ENCODE data around the gene SLC24A3.

The SLC24A3 gene

DNA sequence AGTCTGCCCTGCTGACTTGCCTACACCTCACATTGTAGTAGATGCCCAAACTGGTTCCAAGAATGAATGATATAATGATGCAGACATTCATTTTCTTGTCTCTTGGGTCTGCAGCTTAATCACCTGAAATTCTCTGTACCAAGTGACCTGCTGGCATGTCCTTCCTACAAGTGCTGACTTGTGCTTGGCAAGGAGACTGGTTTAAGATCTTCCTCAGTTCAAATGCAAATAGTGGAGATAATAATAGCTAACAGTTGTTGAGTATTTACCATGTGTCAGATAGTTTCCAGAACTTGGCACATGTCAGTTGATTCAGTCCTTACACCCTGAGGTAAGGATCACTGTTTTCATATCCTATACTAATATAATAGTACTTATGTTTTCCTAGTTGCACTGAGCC, 223.4 kb downstream of the SLC24A3 start:
- no peaks in the 10 kb centered on the region for H3K4me1 ChIP-seq (ENCODE audit: control insufficient read depth in 2 of 2, insufficient read depth in 2 of 2, low read length in 2 of 2)
- no peak overlapping the region for H3K4me3 ChIP-seq (ENCODE audit: low read length in 2 of 2)
- no peaks in the 10 kb centered on the region for H3K36me3 ChIP-seq (ENCODE audit: control insufficient read depth in 2 of 2, insufficient read depth in 2 of 2, low read length in 2 of 2)
- H3K9ac ChIP-seq (ENCODE audit: low read depth in 1 of 2, low read length in 2 of 2): no peak overlapping the region
- H3K27me3 ChIP-seq (ENCODE audit: control insufficient read depth in 2 of 2, insufficient read depth in 2 of 2, low read length in 2 of 2): no peaks in the 10 kb centered on the region
- H3K9me3 ChIP-seq (ENCODE audit: control insufficient read depth in 2 of 2, low read length in 2 of 2): no peaks in the 10 kb centered on the region
- no peak overlapping the region for H3K27ac ChIP-seq (ENCODE audit: low read depth in 2 of 2, low read length in 2 of 2)

DNA sequence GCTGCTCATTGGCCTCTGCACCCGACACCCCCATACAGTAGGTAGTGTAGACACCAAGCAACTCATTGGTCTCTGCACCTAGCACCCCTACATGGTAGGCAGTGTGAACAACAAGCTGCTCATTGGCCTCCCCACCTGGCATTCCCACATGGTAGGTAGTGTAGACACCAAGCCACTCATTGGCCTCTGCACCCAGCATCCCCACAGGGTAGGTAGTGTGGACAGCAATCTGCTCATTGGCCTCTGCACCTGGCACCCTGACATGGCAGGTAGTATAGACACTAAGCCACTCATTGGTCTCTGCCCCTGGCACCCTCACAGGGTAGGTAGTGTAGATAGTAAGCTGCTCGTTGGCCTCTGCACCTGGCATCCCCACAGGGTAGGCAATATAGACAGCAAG, 226.0 kb downstream of the SLC24A3 start:
- Histone ChIP-seq H3K4me1 (ENCODE audit: control insufficient read depth in 2 of 2, insufficient read depth in 2 of 2, low read length in 2 of 2) (no peaks in the 10 kb centered on the region), H3K36me3 (ENCODE audit: control insufficient read depth in 2 of 2, insufficient read depth in 2 of 2, low read length in 2 of 2) (no peaks in the 10 kb centered on the region), H3K9ac (ENCODE audit: low read depth in 1 of 2, low read length in 2 of 2) (no peak overlapping the region), H3K4me3 (ENCODE audit: low read length in 2 of 2) (no peak overlapping the region), H3K27ac (ENCODE audit: low read depth in 2 of 2, low read length in 2 of 2) (no peak overlapping the region), H3K27me3 (ENCODE audit: control insufficient read depth in 2 of 2, insufficient read depth in 2 of 2, low read length in 2 of 2) (no peaks in the 10 kb centered on the region), H3K9me3 (ENCODE audit: control insufficient read depth in 2 of 2, low read length in 2 of 2) (no peaks in the 10 kb centered on the region)

DNA sequence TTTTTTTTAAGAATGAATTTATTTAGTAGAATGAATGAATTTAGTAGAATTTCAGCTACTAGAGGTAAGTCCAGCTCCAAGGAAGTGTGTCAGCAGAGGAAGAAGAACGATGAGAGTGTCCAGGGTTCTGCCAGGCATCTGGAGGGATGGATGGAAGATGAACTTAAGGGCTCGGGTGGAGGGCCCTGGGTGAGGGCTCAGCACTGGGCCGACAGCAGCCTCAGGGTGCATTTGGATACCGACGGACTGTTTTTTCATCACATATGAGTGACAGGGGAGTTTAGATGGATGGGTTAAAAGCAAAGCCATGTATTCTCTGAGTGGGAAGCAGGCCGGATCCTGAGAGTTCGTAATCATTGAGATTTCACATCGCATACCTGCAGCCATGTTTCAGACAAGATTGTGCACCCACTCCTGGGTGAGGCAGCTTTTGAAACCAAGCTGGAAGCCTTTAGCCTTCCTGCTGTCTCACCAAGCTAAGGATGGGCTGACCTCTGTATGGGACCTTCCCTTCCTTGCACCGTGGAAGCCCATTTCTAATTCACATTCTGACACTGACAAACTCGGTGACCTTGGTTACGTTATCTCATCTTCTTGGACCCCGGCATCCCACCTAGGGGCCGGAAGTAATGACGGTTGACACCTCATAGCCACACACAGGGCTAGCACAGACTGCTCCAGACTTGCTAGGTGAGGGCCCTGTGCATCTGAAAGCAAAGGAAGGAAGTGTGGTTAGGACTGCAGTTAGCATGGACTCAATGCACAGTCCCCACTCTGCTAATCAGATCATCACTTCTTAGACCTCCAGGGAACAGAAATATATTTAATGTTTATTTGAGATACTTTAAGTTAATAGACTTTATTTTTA, 228.5 kb downstream of the SLC24A3 start:
- H3K27ac ChIP-seq (ENCODE audit: low read depth in 2 of 2, low read length in 2 of 2): no peak overlapping the region
- H3K4me3 ChIP-seq (ENCODE audit: low read length in 2 of 2): no peak overlapping the region
- H3K9me3 ChIP-seq (ENCODE audit: control insufficient read depth in 2 of 2, low read length in 2 of 2): no peaks in the 10 kb centered on the region
- H3K9ac ChIP-seq (ENCODE audit: low read depth in 1 of 2, low read length in 2 of 2): no peak overlapping the region
- no peaks in the 10 kb centered on the region for H3K36me3 ChIP-seq (ENCODE audit: control insufficient read depth in 2 of 2, insufficient read depth in 2 of 2, low read length in 2 of 2)
- H3K27me3 ChIP-seq (ENCODE audit: control insufficient read depth in 2 of 2, insufficient read depth in 2 of 2, low read length in 2 of 2): no peaks in the 10 kb centered on the region
- no peaks in the 10 kb centered on the region for H3K4me1 ChIP-seq (ENCODE audit: control insufficient read depth in 2 of 2, insufficient read depth in 2 of 2, low read length in 2 of 2)

DNA sequence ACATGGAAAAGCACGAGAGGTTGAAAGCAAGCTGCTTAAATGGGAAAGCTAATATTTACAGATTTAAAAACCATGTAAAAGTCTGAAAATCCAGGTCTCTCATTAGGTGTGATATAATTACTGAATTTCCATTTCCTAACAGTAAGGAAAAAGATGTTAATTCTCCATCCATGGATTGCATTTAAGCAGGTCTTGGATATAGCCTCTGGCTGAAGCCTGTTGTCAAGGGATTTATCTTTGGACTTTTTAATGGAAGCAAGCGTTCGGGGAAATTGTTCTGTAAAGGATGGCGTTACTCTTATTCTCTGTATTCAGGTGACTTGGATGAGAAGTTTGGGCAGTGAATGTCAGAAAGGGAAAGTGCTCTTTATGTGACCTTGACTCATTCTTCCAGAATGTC, 233.8 kb downstream of the SLC24A3 start:
- no peak overlapping the region for H3K27ac ChIP-seq (ENCODE audit: low read depth in 2 of 2, low read length in 2 of 2)
- H3K4me1 ChIP-seq (ENCODE audit: control insufficient read depth in 2 of 2, insufficient read depth in 2 of 2, low read length in 2 of 2): no peaks in the 10 kb centered on the region
- H3K36me3 ChIP-seq (ENCODE audit: control insufficient read depth in 2 of 2, insufficient read depth in 2 of 2, low read length in 2 of 2): no peaks in the 10 kb centered on the region
- H3K27me3 ChIP-seq (ENCODE audit: control insufficient read depth in 2 of 2, insufficient read depth in 2 of 2, low read length in 2 of 2): no peaks in the 10 kb centered on the region
- H3K4me3 ChIP-seq (ENCODE audit: low read length in 2 of 2): no peak overlapping the region
- H3K9ac ChIP-seq (ENCODE audit: low read depth in 1 of 2, low read length in 2 of 2): no peak overlapping the region
- H3K9me3 ChIP-seq (ENCODE audit: control insufficient read depth in 2 of 2, low read length in 2 of 2): no peaks in the 10 kb centered on the region

DNA sequence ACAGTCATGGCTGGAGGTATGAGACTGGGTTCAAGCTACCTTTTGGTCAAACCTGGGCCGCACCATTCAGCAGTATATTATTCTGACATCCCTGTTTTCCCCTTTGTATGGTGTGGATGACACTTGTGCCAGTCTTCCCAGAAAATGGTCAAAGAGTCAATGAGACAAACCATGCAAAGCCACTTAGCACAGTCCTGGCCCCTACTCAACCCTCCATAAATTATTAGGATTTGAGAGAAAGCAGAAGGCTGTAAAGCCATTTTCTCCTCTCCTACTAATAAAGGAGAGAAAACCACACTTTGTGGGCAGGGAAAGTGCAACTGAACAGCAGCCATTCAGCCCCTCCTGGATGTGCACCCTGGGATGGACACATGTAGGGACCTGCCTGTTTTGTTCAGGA, 236.2 kb downstream of the SLC24A3 start:
- H3K4me1 ChIP-seq (ENCODE audit: control insufficient read depth in 2 of 2, insufficient read depth in 2 of 2, low read length in 2 of 2): no peaks in the 10 kb centered on the region
- no peaks in the 10 kb centered on the region for H3K9me3 ChIP-seq (ENCODE audit: control insufficient read depth in 2 of 2, low read length in 2 of 2)
- no peak overlapping the region for H3K27ac ChIP-seq (ENCODE audit: low read depth in 2 of 2, low read length in 2 of 2)
- no peak overlapping the region for H3K4me3 ChIP-seq (ENCODE audit: low read length in 2 of 2)
- no peaks in the 10 kb centered on the region for H3K27me3 ChIP-seq (ENCODE audit: control insufficient read depth in 2 of 2, insufficient read depth in 2 of 2, low read length in 2 of 2)
- H3K36me3 ChIP-seq (ENCODE audit: control insufficient read depth in 2 of 2, insufficient read depth in 2 of 2, low read length in 2 of 2): no peaks in the 10 kb centered on the region
- no peak overlapping the region for H3K9ac ChIP-seq (ENCODE audit: low read depth in 1 of 2, low read length in 2 of 2)

DNA sequence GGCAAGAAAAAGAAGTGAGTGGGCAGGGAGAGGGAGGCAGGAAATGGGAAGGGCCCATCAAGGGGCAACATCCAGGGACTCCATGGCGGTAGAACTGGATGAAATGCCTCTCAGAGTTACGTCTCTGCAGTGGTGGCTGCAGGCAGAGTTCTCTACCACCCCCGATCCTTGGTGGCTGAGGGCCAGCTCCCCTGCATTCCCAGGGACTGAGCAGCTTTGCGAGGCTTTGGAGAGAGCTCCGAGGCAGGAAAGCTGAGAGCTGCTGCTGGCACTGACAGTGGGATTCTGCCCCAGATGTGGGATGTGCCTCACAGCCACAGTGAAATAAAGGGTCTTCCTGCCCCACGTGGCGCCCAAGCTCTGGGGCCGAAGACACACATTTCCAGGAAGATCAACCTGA, 236.6 kb downstream of the SLC24A3 start:
- H3K9ac ChIP-seq (ENCODE audit: low read depth in 1 of 2, low read length in 2 of 2): no peak overlapping the region
- no peak overlapping the region for H3K4me3 ChIP-seq (ENCODE audit: low read length in 2 of 2)
- H3K36me3 ChIP-seq (ENCODE audit: control insufficient read depth in 2 of 2, insufficient read depth in 2 of 2, low read length in 2 of 2): no peaks in the 10 kb centered on the region
- H3K27ac ChIP-seq (ENCODE audit: low read depth in 2 of 2, low read length in 2 of 2): no peak overlapping the region
- no peaks in the 10 kb centered on the region for H3K27me3 ChIP-seq (ENCODE audit: control insufficient read depth in 2 of 2, insufficient read depth in 2 of 2, low read length in 2 of 2)
- H3K4me1 ChIP-seq (ENCODE audit: control insufficient read depth in 2 of 2, insufficient read depth in 2 of 2, low read length in 2 of 2): no peaks in the 10 kb centered on the region
- no peaks in the 10 kb centered on the region for H3K9me3 ChIP-seq (ENCODE audit: control insufficient read depth in 2 of 2, low read length in 2 of 2)

DNA sequence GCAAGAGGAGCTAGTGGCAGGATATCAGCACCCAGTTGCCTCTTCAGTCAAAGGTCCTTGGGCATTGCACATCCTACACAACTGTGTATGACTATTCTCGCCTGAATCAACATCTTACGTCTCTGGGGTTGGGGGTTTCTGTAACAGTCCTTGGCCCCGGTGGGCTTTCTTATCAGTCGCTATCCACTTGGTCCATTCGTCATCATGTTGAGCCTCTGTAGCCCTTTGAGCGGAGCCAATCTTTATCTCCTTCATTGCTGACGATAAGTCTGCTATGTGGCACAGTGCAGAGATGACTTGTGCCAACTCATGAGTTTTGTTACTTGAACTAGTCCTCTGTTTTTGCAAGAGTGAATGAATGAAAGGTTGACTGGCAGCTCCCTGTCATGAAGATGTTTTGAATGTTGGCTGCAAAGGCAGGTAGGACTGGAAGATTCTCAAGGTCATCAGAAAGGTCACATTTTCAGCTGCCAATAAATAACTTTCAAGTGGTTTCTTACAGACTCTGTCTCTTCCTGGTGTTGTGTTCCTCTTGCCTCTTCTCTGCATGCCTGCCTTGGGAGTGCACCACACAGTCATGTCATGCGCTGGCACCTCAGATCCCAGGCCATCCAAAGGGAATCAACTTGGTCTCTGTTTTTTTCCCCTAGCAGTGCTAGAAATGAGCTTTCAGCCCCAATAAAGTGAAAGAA, 238.9 kb downstream of the SLC24A3 start:
- H3K9me3 ChIP-seq (ENCODE audit: control insufficient read depth in 2 of 2, low read length in 2 of 2): no peaks in the 10 kb centered on the region
- H3K9ac ChIP-seq (ENCODE audit: low read depth in 1 of 2, low read length in 2 of 2): no peak overlapping the region
- no peak overlapping the region for H3K4me3 ChIP-seq (ENCODE audit: low read length in 2 of 2)
- H3K27me3 ChIP-seq (ENCODE audit: control insufficient read depth in 2 of 2, insufficient read depth in 2 of 2, low read length in 2 of 2): no peaks in the 10 kb centered on the region
- no peaks in the 10 kb centered on the region for H3K36me3 ChIP-seq (ENCODE audit: control insufficient read depth in 2 of 2, insufficient read depth in 2 of 2, low read length in 2 of 2)
- H3K4me1 ChIP-seq (ENCODE audit: control insufficient read depth in 2 of 2, insufficient read depth in 2 of 2, low read length in 2 of 2): no peaks in the 10 kb centered on the region
- H3K27ac ChIP-seq (ENCODE audit: low read depth in 2 of 2, low read length in 2 of 2): no peak overlapping the region

DNA sequence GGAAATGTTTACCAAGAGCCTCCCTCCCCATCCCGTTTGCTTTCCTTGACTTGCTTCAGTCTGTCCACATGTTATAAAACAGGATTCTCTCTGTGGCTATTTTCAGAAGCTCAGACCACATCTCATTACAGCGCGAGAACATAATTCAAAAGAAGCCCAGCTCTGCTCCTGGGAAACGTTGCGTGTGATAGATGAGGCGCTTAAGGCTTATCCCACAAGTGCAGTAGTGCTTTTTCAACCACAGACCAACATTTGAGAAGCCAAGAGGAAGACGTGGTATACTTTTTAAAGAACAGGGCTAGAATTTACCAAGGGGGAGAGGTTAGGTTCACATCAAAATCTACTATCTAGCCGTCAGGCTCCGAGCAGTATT, 239.5 kb downstream of the SLC24A3 start:
- Histone ChIP-seq H3K27ac (ENCODE audit: low read depth in 2 of 2, low read length in 2 of 2) (no peak overlapping the region), H3K4me1 (ENCODE audit: control insufficient read depth in 2 of 2, insufficient read depth in 2 of 2, low read length in 2 of 2) (no peaks in the 10 kb centered on the region), H3K4me3 (ENCODE audit: low read length in 2 of 2) (no peak overlapping the region)

DNA sequence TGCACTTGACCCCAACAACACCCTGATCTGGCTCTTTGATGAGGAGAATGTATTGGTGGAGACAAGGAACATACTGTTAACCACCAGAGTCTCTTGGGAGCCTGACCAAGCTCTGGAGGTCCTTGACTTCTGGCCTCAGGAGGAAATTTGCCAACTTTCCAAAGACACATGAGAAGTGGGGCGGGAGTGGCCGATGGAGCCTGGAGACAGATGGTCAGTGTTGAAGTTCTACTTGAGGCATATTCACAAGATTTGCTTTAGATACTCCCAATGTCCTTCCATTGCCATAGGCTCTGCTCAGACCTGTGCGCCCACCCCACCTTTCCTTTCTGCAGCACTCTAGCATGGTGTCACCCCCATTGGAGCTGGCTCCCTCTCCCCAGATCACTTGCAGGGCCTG, 241.0 kb downstream of the SLC24A3 start:
- no peaks in the 10 kb centered on the region for H3K27me3 ChIP-seq (ENCODE audit: control insufficient read depth in 2 of 2, insufficient read depth in 2 of 2, low read length in 2 of 2)
- H3K36me3 ChIP-seq (ENCODE audit: control insufficient read depth in 2 of 2, insufficient read depth in 2 of 2, low read length in 2 of 2): no peaks in the 10 kb centered on the region
- H3K9me3 ChIP-seq (ENCODE audit: control insufficient read depth in 2 of 2, low read length in 2 of 2): no peaks in the 10 kb centered on the region
- H3K4me1 ChIP-seq (ENCODE audit: control insufficient read depth in 2 of 2, insufficient read depth in 2 of 2, low read length in 2 of 2): no peaks in the 10 kb centered on the region
- no peak overlapping the region for H3K9ac ChIP-seq (ENCODE audit: low read depth in 1 of 2, low read length in 2 of 2)
- H3K4me3 ChIP-seq (ENCODE audit: low read length in 2 of 2): no peak overlapping the region
- H3K27ac ChIP-seq (ENCODE audit: low read depth in 2 of 2, low read length in 2 of 2): no peak overlapping the region

More for the DNA sequence above, 239.5 kb downstream of the SLC24A3 start:
- Histone ChIP-seq H3K27me3 (ENCODE audit: control insufficient read depth in 2 of 2, insufficient read depth in 2 of 2, low read length in 2 of 2) (no peaks in the 10 kb centered on the region), H3K9ac (ENCODE audit: low read depth in 1 of 2, low read length in 2 of 2) (no peak overlapping the region), H3K36me3 (ENCODE audit: control insufficient read depth in 2 of 2, insufficient read depth in 2 of 2, low read length in 2 of 2) (no peaks in the 10 kb centered on the region), H3K9me3 (ENCODE audit: control insufficient read depth in 2 of 2, low read length in 2 of 2) (no peaks in the 10 kb centered on the region)

DNA sequence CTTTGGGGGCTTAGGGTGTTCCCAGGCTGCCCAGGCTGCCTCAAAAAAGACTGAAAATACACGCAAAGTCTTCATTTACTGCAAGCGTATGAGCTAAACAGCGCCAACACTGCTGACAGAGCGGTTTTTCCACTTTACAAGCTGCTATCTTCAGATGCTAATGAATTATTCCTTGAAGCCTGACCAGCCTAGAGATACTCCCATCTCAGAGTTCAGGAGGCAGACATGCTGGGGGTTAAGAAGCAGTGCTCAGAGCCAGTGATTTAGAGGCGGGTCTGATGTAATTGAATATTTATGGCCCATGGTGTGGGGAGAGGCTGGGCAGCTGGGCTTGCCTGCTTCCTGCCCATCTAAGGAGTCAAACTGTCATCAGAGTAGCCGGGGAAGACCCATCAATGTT, 241.4 kb downstream of the SLC24A3 start:
- Histone ChIP-seq H3K27me3 (ENCODE audit: control insufficient read depth in 2 of 2, insufficient read depth in 2 of 2, low read length in 2 of 2) (no peaks in the 10 kb centered on the region), H3K27ac (ENCODE audit: low read depth in 2 of 2, low read length in 2 of 2) (no peak overlapping the region), H3K9me3 (ENCODE audit: control insufficient read depth in 2 of 2, low read length in 2 of 2) (no peaks in the 10 kb centered on the region), H3K9ac (ENCODE audit: low read depth in 1 of 2, low read length in 2 of 2) (no peak overlapping the region), H3K36me3 (ENCODE audit: control insufficient read depth in 2 of 2, insufficient read depth in 2 of 2, low read length in 2 of 2) (no peaks in the 10 kb centered on the region), H3K4me3 (ENCODE audit: low read length in 2 of 2) (no peak overlapping the region), H3K4me1 (ENCODE audit: control insufficient read depth in 2 of 2, insufficient read depth in 2 of 2, low read length in 2 of 2) (no peaks in the 10 kb centered on the region)
